PFSK-1 (cell line): ENCODE results near the gene CTSF.

ENCODE experiments used
- POLR2AphosphoS5 ChIP-seq: IDR thresholded peaks from 2 replicates; pipeline ENCODE4 v1.6.1; 2012; ENCODE audit warnings: low read depth, mild to moderate bottlenecking, control low read depth, low read length, moderate library complexity
- REST ChIP-seq, 2 experiments: IDR thresholded peaks; 2 replicates each; pipeline versions ENCODE4 v1.6.1 to v1.8.0; 2011 to 2012; ENCODE audit warnings: low read depth in 2 of 2, low read length in 2 of 2, control low read depth in 1 of 2, inconsistent platforms in 1 of 2, mild to moderate bottlenecking in 1 of 2, moderate library complexity in 1 of 2; ENCODE audit not compliant: insufficient read depth in 1 of 2
- TAF1 ChIP-seq: IDR thresholded peaks from 2 replicates; pipeline ENCODE4 v1.6.1; 2012; ENCODE audit warnings: low read length, control low read depth, borderline replicate concordance; ENCODE audit not compliant: insufficient read depth

- TF ChIP-seq TAF1 (no peak), REST (IDR thresholded peaks at IDR 0.05; ENCODE audit: insufficient read depth in 1 of 2, low read depth in 2 of 2, low read length in 2 of 2) (no peak), POLR2AphosphoS5 (no peak)
Observed at GRCh38 chr11:66547662-66548009, 20.8 kb downstream of the CTSF start.
